LNCAP (cell line): ENCODE measurements around the gene FBXW7.

Experiments used
- TF ChIP-seq, protein P1 (sequence below): fragments of 450-650 bp; IDR thresholded peaks from 2 replicates; pipeline ENCODE4 v1.5.1; 2017; ENCODE audit warnings: mild to moderate bottlenecking

The FBXW7 gene

DNA sequence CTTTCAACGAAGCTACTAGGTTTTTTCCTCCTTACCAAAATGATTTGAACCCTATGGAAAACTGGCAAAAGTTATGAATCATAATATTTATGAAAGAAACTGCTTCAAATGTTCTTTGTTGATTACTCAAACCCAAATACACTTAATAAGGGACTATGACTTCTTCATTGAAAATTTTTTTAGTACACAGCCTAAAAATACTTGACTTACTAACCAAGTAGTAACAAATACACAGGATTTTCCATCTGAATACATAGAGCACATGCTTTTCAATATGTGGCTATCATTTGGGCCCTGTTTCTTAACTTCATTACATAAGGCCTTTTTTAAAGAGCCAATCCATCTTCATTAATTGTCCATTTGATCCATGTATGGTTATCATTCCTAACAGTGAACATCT, 171.5 kb downstream of the FBXW7 start:
- TF ChIP-seq, protein P1, sequence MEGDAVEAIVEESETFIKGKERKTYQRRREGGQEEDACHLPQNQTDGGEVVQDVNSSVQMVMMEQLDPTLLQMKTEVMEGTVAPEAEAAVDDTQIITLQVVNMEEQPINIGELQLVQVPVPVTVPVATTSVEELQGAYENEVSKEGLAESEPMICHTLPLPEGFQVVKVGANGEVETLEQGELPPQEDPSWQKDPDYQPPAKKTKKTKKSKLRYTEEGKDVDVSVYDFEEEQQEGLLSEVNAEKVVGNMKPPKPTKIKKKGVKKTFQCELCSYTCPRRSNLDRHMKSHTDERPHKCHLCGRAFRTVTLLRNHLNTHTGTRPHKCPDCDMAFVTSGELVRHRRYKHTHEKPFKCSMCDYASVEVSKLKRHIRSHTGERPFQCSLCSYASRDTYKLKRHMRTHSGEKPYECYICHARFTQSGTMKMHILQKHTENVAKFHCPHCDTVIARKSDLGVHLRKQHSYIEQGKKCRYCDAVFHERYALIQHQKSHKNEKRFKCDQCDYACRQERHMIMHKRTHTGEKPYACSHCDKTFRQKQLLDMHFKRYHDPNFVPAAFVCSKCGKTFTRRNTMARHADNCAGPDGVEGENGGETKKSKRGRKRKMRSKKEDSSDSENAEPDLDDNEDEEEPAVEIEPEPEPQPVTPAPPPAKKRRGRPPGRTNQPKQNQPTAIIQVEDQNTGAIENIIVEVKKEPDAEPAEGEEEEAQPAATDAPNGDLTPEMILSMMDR = no peak

DNA sequence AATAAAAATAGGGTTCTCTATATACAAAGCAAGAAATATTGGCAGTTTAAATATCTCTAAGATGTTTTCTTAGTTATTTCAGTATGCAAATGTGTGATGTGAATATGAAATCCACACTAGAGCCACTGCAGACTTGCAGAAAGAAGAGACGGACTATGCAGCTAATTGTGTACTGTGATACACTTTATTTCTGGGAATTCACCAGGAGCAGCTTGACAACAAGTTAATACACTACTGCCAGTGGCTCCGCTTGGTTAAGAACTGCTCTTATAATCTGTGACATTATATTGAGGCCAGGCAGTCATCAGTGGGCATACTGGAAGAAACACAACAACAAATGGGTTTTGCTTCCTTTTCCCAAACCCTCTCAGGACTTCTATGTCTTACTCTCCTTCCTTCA, 172.0 kb downstream of the FBXW7 start:
- TF ChIP-seq, protein P1 = no peak

DNA sequence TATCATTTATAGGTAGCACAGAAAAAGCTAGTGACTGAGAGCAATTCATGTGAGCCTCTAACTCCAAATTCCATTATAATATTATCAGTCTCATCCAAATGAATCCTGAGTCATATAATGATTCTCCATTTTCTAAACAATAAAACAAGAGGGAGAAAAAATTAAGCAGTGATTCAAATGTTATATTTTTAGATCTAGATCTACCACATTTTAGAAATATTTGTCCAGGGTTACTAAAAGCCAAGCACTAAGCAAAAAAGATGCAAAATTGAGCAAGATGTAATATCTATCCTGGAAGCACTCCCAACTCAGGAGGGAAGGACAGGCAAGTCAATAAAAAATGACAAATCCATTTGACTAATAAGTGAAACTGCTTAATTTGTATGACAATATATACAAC, 172.8 kb downstream of the FBXW7 start:
- TF ChIP-seq, protein P1 = no peak

DNA sequence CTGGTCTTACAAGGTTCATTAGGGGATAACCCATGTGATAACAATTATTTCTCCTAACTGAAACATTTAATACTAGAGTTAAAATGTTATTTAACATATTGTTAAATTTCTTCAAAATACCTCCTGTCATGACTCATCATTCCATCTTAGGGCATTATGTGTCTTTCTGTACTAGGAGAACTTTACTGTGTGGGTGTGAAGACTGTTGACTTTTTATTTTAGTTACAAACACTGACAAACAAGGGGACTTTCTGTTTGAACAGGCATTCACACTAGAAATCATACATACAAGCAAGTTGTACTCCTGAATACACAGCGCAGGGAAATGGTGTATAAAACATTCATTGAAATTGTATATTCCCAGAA, 175.9 kb downstream of the FBXW7 start:
- TF ChIP-seq, protein P1 = no peak

DNA sequence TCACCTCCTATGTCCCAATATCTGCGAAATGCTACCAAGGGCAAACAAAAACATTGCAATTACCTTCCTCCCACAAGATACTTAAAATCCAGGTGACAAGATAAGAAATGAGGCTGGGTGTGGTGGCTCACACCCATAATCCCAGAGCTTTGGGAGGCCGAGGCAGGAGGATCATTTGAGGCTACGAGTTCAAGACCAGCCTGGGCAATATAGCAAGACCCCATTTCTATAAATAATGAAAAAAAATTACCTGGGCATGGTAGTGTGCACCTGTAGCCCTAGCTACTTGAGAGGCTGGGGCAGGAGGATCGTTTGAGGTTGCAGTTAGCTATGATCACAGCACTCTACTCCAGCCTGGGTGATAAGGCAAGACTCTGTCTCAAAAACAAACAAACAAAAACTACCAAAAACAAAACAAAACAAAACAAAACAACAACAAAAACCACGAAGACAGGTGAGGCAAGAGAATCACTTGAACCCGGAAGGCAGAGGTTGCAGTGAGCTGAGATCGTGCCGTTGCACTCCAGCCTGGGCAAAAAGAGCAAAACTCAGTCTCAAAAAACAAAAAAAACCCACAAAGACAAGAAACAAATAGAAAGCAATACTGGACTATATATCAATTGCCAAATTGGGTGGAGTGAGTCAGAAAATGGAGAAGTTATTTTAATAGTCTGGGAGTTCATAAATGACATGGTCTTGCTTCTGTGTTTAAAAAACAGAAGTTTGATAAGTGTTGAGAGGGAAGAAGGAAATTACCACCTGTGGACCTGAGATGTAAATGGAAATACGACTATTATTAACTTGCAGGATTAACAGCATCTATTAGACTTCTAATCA, 176.5 kb downstream of the FBXW7 start:
- TF ChIP-seq, protein P1 = no peak

DNA sequence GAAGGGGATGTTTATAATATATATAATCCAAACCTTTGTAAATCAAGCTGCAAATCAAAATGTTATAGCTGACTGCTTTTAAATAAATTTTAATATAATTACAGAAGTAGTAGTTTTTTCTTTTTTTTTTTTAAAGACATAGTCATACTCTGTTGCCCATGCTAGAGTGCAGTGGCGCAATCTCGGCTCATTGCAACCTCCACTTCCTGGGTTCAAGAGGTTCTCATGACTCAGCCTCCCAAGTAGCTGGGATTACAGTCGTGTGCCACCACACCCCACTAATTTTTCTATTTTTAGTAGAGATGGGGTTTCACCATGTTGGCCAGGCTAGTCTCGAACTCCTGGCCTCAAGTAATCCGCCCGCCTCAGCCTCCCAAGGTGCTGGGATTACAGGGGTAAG, 178.7 kb downstream of the FBXW7 start:
- TF ChIP-seq, protein P1 = no peak

DNA sequence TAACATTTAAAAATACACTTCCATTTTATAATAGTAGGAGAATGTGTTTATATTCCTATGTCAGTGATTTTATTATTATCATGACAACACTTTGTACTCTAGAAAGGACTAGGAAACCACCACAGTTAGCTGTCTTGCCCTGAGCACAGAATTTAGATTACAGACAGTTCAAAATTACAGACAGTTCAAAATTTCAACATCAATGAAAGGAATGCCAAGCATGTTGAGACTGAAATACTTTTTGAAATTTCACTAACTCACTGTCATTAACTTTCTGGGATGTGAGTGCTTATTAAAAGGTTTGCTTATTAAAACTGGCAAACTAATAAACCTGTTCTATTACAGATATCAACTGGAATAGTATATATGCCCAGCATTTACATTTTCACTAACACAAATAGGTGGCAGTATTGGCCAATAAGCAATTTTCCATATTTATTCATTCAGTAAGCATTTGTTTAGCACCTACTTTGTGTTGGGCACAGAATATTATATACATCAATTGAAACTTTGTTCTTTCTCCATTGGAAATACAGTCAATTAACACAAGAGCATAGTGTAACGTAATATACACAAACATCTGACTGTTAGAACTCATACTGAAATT, 179.4 kb downstream of the FBXW7 start:
- TF ChIP-seq, protein P1 = peak; percentile 45; the same call in 1 of the 2 replicates
